ENCODE results near the gene ADGRB2.
A peak's percentile ranks its signal among the peaks of the same experiment; 100 is the strongest.

GRCh38 chr1:31765041-31765467 is 914 bp upstream of the ADGRB2 start:
- TF ChIP-seq CTCF (conservative IDR thresholded peaks at IDR 0.05 in 1 of 2, IDR thresholded peaks at IDR 0.05 in 1 of 2; ENCODE audit: low read depth in 1 of 2, low read length in 2 of 2): peak; percentile 36 to 44
- no peak for TF ChIP-seq EZH2 (IDR thresholded peaks at IDR 0.05; ENCODE audit: low read length, missing control alignments)
